ENCODE measurements around the gene CACNB4. TPM values are rescaled to one million over a fixed set of nuclear protein-coding genes. Genes with fewer than 3 reads are reported as not detected.
A peak's percentile ranks its signal among the peaks of the same experiment; 100 is the strongest.

The CACNB4 gene
- total RNA-seq, 2 experiments from 2014 or later: 0.34 to 0.41 TPM

- intact Hi-C loops (cut with micrococcal nuclease): no loop called here
- no peaks in the 10 kb centered on the region for H3K9me3 Mint-ChIP-seq
- no peak for TF ChIP-seq CTCF (IDR thresholded peaks at IDR 0.05)
- H3K27me3 Mint-ChIP-seq: peaks cover 12% of the 10 kb centered on the region
- no peak overlapping the region for H3K27ac Mint-ChIP-seq
- CTCF ChIA-PET: no interaction called here
- POLR2A ChIA-PET: no interaction called here
- ATAC-seq: no peak
- no peak overlapping the region for H3K4me3 Mint-ChIP-seq
- no peak for DNase-seq
- H3K36me3 Mint-ChIP-seq (ENCODE audit: low read depth): no peaks in the 10 kb centered on the region
- no peaks in the 10 kb centered on the region for H3K4me1 Mint-ChIP-seq (ENCODE audit: low read depth)
These were observed 183.7 kb downstream of the CACNB4 start for GRCh38 chr2:151914989-151915628.

- ChIA-PET CTCF (no interaction called here), POLR2A (no interaction called here)
- Mint-ChIP-seq H3K27ac (no peak overlapping the region), H3K27me3 (peaks cover 13% of the 10 kb centered on the region), H3K36me3 (ENCODE audit: low read depth) (no peaks in the 10 kb centered on the region), H3K4me3 (no peak overlapping the region), H3K4me1 (ENCODE audit: low read depth) (no peaks in the 10 kb centered on the region), H3K9me3 (no peaks in the 10 kb centered on the region)
- no peak for TF ChIP-seq CTCF (IDR thresholded peaks at IDR 0.05)
- intact Hi-C loops (cut with micrococcal nuclease): no loop called here
- ATAC-seq (no peak), DNase-seq (no peak)
These were observed 190.5 kb downstream of the CACNB4 start for GRCh38 chr2:151908204-151908882.

DNA sequence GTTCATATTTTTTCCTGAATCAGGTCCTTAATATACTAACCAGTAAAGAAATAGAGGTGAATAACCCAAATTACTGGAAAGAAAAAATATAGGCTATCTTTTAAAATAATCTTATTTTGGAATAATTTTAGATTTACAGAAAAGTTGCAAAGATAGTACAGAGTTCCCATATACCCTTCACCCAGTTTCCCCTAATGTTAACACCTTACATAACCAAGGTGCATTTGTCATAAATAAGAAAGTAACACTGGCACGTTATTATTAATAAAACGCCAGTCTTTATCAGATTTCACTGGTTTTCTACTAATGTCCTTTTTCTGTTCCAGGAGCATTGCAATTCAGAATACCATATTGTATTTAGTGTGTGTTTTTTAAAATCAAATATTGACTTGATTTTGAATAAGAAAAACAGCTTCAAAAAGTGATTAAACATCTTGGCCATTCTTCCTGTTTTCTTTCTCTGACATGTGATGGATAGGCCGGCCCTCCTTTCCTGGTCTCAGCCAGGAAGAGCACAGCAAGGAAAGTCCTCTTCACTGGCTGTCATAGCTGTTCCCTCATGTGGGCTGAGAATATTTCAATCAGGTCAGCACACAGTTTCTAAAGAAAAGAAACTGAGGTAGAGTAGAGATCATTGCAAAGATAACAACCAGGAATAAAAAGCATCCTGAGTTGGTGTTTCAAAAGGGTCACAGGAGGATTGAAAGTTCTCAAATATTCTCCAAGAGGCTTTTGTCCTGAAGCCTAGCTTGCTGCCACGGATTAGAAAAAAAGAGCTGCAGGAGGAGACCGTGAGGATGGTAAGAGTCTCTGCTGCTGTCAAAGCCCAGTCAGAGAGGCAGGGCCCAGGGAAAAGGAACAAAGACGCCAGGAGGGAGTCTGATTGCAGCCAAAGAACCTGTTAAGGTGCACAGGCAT, 191.3 kb downstream of the CACNB4 start:
- Mint-ChIP-seq H3K4me3 (no peak overlapping the region), H3K27ac (no peak overlapping the region), H3K9me3 (no peaks in the 10 kb centered on the region), H3K36me3 (ENCODE audit: low read depth) (no peaks in the 10 kb centered on the region), H3K27me3 (peaks cover 10% of the 10 kb centered on the region), H3K4me1 (ENCODE audit: low read depth) (no peaks in the 10 kb centered on the region)
- TF ChIP-seq CTCF (IDR thresholded peaks at IDR 0.05): no peak
- no peak for DNase-seq
- no peak for ATAC-seq
- intact Hi-C loops (cut with micrococcal nuclease): no loop called here
- POLR2A ChIA-PET: no interaction called here
- CTCF ChIA-PET: interaction anchor here (1.3 kb wide), 1 partner anchor 118 kb away, joined by 4 read pairs; no protein-coding TSS in a partner anchor

DNA sequence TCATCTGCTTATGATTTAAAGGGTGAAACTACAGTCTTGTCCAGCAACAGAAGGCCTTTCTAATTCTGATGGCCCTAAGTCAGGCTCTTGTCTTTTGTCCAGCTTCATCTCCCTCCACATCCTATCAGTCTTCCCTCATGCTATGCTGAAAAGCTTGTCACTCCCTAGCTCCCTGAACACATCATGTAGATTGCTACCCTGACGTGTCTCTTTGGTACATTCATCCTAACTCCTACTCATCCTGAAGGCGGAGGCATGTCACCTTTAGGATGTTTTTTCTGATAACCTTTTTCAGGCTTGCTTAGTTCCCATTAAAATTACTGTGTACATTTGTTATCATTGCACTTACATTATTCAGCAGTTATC, 192.2 kb downstream of the CACNB4 start:
- CTCF ChIA-PET: interaction anchor here (1.0 to 1.3 kb wide), 2 partner anchors 9 to 119 kb away, joined by 3 to 4 read pairs; no protein-coding TSS in a partner anchor
- no peaks in the 10 kb centered on the region for H3K9me3 Mint-ChIP-seq
- intact Hi-C loops (cut with micrococcal nuclease): no loop called here
- H3K4me1 Mint-ChIP-seq (ENCODE audit: low read depth): no peaks in the 10 kb centered on the region
- POLR2A ChIA-PET: interaction anchor here (0.6 kb wide), 1 partner anchor 55 kb away, joined by 3 read pairs; no protein-coding TSS in a partner anchor
- peaks cover 8% of the 10 kb centered on the region for H3K27me3 Mint-ChIP-seq
- ATAC-seq: no peak
- no peak overlapping the region for H3K4me3 Mint-ChIP-seq
- H3K36me3 Mint-ChIP-seq (ENCODE audit: low read depth): no peaks in the 10 kb centered on the region
- DNase-seq: no peak
- no peak for TF ChIP-seq CTCF (IDR thresholded peaks at IDR 0.05)
- peak overlapping the region; percentile 7 for H3K27ac Mint-ChIP-seq
